ENCODE results near the gene XRCC1. TPM values are rescaled to one million over a fixed set of nuclear protein-coding genes. Genes with fewer than 3 reads are reported as not detected.

XRCC1 gene
- total RNA-seq, 1 experiment from 2014 or later: 37.4 TPM

- H2AFZ ChIP-seq (ENCODE audit: low read depth, low read length, poor library complexity, severe bottlenecking): no peak overlapping the region
- intact Hi-C loops (cut with micrococcal nuclease): no loop called here
- CTCF ChIA-PET: interaction anchor here (1.2 kb wide), 1 partner anchor 12 kb away, joined by 3 read pairs; no protein-coding TSS in a partner anchor
- ATAC-seq (no peak), DNase-seq (ENCODE audit: low read depth, low spot score) (no peak)
- H3K27ac ChIP-seq (ENCODE audit: low read depth, low read length): no peak overlapping the region
- H3K9me2 ChIP-seq (ENCODE audit: insufficient read depth): no peaks in the 10 kb centered on the region
- no peaks in the 10 kb centered on the region for H4K20me1 ChIP-seq (ENCODE audit: insufficient read depth)
- H3K4me1 ChIP-seq (ENCODE audit: control insufficient read depth in 1 of 2, insufficient read depth in 2 of 2, low read length in 2 of 2): no peaks in the 10 kb centered on the region
- H3K9ac ChIP-seq (ENCODE audit: low read length): no peak overlapping the region
- no TSS peak for BruUV-seq (replicated peaks)
- no peaks in the 10 kb centered on the region for H3K79me2 ChIP-seq (ENCODE audit: insufficient read depth, low read length)
- peaks cover 3 to 4% of the 10 kb centered on the region in 2 experiments; a peak in 2 of 4 replicates for H3K36me3 ChIP-seq (ENCODE audit: control insufficient read depth in 1 of 2, insufficient read depth in 2 of 2, low read length in 2 of 2)
- no peak overlapping the region for H3K4me3 ChIP-seq (replicated peaks in 1 of 2; ENCODE audit: low read depth in 1 of 2, low read length in 2 of 2)
- POLR2A ChIA-PET: no interaction called here
- H3K4me2 ChIP-seq (ENCODE audit: low read length): no peak overlapping the region
- no peaks in the 10 kb centered on the region for H3K9me3 ChIP-seq (ENCODE audit: control insufficient read depth in 1 of 2, insufficient read depth in 1 of 2, low read depth in 1 of 2, low read length in 2 of 2)
- no peak for TF ChIP-seq CEBPB (IDR thresholded peaks at IDR 0.05; ENCODE audit: low read depth)
- no peak for TF ChIP-seq POLR2A (IDR thresholded peaks at IDR 0.05; ENCODE audit: borderline replicate concordance, extremely low read depth, insufficient read depth, insufficient read length)
- no peak for TF ChIP-seq REST (IDR thresholded peaks at IDR 0.05; ENCODE audit: low read depth)
- TF ChIP-seq ZNF274 (IDR thresholded peaks at IDR 0.05; ENCODE audit: low read depth, low read length): no peak
- TF ChIP-seq FOSL1 (IDR thresholded peaks at IDR 0.05; ENCODE audit: low read depth): no peak
- TF ChIP-seq ELF1 (IDR thresholded peaks at IDR 0.05; ENCODE audit: borderline replicate concordance, low read depth): no peak
- TF ChIP-seq MAX (IDR thresholded peaks at IDR 0.05): no peak
- TF ChIP-seq CBX3 (IDR thresholded peaks at IDR 0.05; ENCODE audit: low read depth): no peak
- no peak for TF ChIP-seq ZFX (IDR thresholded peaks at IDR 0.05)
- TF ChIP-seq SIN3A (IDR thresholded peaks at IDR 0.05; ENCODE audit: low read depth): no peak
- TF ChIP-seq EZH2phosphoT487 (IDR thresholded peaks at IDR 0.05; ENCODE audit: borderline replicate concordance): no peak
- H3K27me3 ChIP-seq (ENCODE audit: insufficient read depth, low read length): no peaks in the 10 kb centered on the region
- RAD21 ChIA-PET (ENCODE audit: low non-redundant PET in 1 of 2, low total read pairs in 2 of 2, uncharacterized antibody in 2 of 2, unreplicated experiment in 2 of 2): no interaction called here
Observed at GRCh38 chr19:43606569-43607229, 31.4 kb upstream of the XRCC1 start.

Measured in HCT116 (cell line).